ENCODE measurements around the gene SYNGR3.

SYNGR3 gene

GRCh38 chr16:2004795-2005517, 15.2 kb downstream of the SYNGR3 start:
- H3K36me3 ChIP-seq (ENCODE audit: control insufficient read depth, insufficient read depth, low read length) = no peaks in the 10 kb centered on the region
- H3K9ac ChIP-seq = no peak overlapping the region
- peaks cover 4% of the 10 kb centered on the region for H3K4me1 ChIP-seq
- no peak overlapping the region for H2AFZ ChIP-seq
- no peak overlapping the region for H3K27ac ChIP-seq
- no peak overlapping the region for H3K4me3 ChIP-seq (ENCODE audit: low read depth, low read length)
- H3K9me3 ChIP-seq (ENCODE audit: control insufficient read depth, low read length) = no peaks in the 10 kb centered on the region
- no peaks in the 10 kb centered on the region for H3K27me3 ChIP-seq (ENCODE audit: control insufficient read depth, insufficient read depth, low read length)
- no peak for TF ChIP-seq CTCF (IDR thresholded peaks at IDR 0.05)
- no peak overlapping the region for H3K4me2 ChIP-seq (ENCODE audit: low read length)
- H3K79me2 ChIP-seq = peaks cover 53% of the 10 kb centered on the region

- H3K4me3 ChIP-seq (ENCODE audit: low read depth, low read length) = no peak overlapping the region
- no peaks in the 10 kb centered on the region for H3K9me3 ChIP-seq (ENCODE audit: control insufficient read depth, low read length)
- no peak overlapping the region for H3K27ac ChIP-seq
- H3K36me3 ChIP-seq (ENCODE audit: control insufficient read depth, insufficient read depth, low read length) = no peaks in the 10 kb centered on the region
- peaks cover 10% of the 10 kb centered on the region for H3K4me1 ChIP-seq
- TF ChIP-seq CTCF (IDR thresholded peaks at IDR 0.05) = no peak
- peaks cover 53% of the 10 kb centered on the region for H3K79me2 ChIP-seq
- no peak overlapping the region for H3K4me2 ChIP-seq (ENCODE audit: low read length)
- no peak overlapping the region for H3K9ac ChIP-seq
- no peak overlapping the region for H2AFZ ChIP-seq
- H3K27me3 ChIP-seq (ENCODE audit: control insufficient read depth, insufficient read depth, low read length) = no peaks in the 10 kb centered on the region
Observed at GRCh38 chr16:2005646-2006045, 15.9 kb downstream of the SYNGR3 start.

DNA sequence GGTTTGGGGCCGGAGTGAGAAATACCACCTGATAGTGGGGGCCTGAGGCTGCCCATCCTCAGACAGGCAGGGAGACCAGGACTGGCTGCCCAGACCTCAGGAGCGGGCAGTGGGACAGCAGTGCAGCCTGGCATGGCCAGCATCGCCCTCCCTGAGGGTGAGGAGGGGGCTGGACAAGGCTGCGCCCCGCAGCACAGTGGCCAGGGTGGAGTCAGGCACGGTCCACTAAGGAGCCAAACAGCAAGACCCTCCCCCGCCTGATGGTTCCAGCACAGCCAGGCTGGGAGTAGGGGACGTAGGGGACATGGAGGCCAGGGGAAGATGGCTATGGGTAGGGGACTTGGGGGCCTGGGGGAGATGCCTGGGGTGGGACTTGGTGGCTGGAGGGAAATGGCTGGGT, 16.5 kb downstream of the SYNGR3 start:
- Histone ChIP-seq H3K4me3 (ENCODE audit: low read depth, low read length) (no peak overlapping the region), H3K4me2 (ENCODE audit: low read length) (no peak overlapping the region), H3K9me3 (ENCODE audit: control insufficient read depth, low read length) (no peaks in the 10 kb centered on the region), H3K79me2 (peaks cover 53% of the 10 kb centered on the region), H3K9ac (no peak overlapping the region), H3K4me1 (peaks cover 10% of the 10 kb centered on the region), H2AFZ (no peak overlapping the region), H3K36me3 (ENCODE audit: control insufficient read depth, insufficient read depth, low read length) (no peaks in the 10 kb centered on the region), H3K27ac (no peak overlapping the region), H3K27me3 (ENCODE audit: control insufficient read depth, insufficient read depth, low read length) (no peaks in the 10 kb centered on the region)
- TF ChIP-seq CTCF (IDR thresholded peaks at IDR 0.05) = no peak

GRCh38 chr16:2007081-2007836, 17.5 kb downstream of the SYNGR3 start:
- H3K4me3 ChIP-seq (ENCODE audit: low read depth, low read length) = no peak overlapping the region
- no peak overlapping the region for H3K9ac ChIP-seq
- H3K4me1 ChIP-seq = peaks cover 10% of the 10 kb centered on the region
- H3K27ac ChIP-seq = no peak overlapping the region
- no peak overlapping the region for H3K4me2 ChIP-seq (ENCODE audit: low read length)
- no peak for TF ChIP-seq CTCF (IDR thresholded peaks at IDR 0.05)
- H3K79me2 ChIP-seq = peaks cover 53% of the 10 kb centered on the region
- H3K27me3 ChIP-seq (ENCODE audit: control insufficient read depth, insufficient read depth, low read length) = no peaks in the 10 kb centered on the region
- no peak overlapping the region for H2AFZ ChIP-seq
- H3K9me3 ChIP-seq (ENCODE audit: control insufficient read depth, low read length) = no peaks in the 10 kb centered on the region
- H3K36me3 ChIP-seq (ENCODE audit: control insufficient read depth, insufficient read depth, low read length) = no peaks in the 10 kb centered on the region

Measured in parathyroid adenoma (tissue), 2 donors.